Upper lobe of right lung (tissue), 1 donor: ENCODE data around the gene PLN. TPM values are rescaled to one million over a fixed set of nuclear protein-coding genes. Genes with fewer than 3 reads are reported as not detected.

Experiments used
- ATAC-seq: fragments of 200-7000 bp; cut with Tn5 transposase; one replicate; pipeline ENCODE4 v1.9.1; 2020; ENCODE audit warnings: mild to moderate bottlenecking, moderate library complexity
- DNase-seq: peaks from one replicate; pipeline ENCODE4 v3.0.0-alpha.2; 2020
- H3K27ac ChIP-seq: fragments of 200-600 bp; one replicate; pipeline ENCODE4 v1.8.0; 2022
- H3K27me3 ChIP-seq: fragments of 200-600 bp; one replicate; pipeline ENCODE4 v1.8.0; 2022; ENCODE audit warnings: mild to moderate bottlenecking
- H3K36me3 ChIP-seq: fragments of 200-600 bp; one replicate; pipeline ENCODE4 v1.8.0; 2022
- H3K4me1 ChIP-seq: fragments of 200-600 bp; one replicate; pipeline ENCODE4 v1.8.0; 2022
- H3K4me3 ChIP-seq: fragments of 200-600 bp; one replicate; pipeline ENCODE4 v1.8.0; 2022; ENCODE audit warnings: mild to moderate bottlenecking
- H3K9me3 ChIP-seq: fragments of 200-600 bp; one replicate; pipeline ENCODE4 v1.8.0; 2022
- CTCF ChIP-seq: fragments of 200-600 bp; IDR thresholded peaks from one replicate; pipeline ENCODE4 v1.8.0; 2022; ENCODE audit warnings: antibody characterized with exemption
- intact Hi-C: fragments of 100-400 bp; cut with DNase I; formaldehyde crosslinking; loops from one replicate; pipeline ENCODE4 v1.11.0; 2022
- total RNA-seq: library from RNA; stranded (reverse); fragmentation: NEBNext Ultra II Directional; extraction: Animal tissue kit (Norgen Biotek cat#: 25700); gene quantifications from one replicate; pipeline ENCODE4 v1.2.1, GENCODE V29; 2021
- donor health status: DM: no; HTN: yes; CAD: no; lungs with severe emphysema.

The PLN gene
- total RNA-seq, 1 donor from 2014 or later, result 5.8 TPM

DNA sequence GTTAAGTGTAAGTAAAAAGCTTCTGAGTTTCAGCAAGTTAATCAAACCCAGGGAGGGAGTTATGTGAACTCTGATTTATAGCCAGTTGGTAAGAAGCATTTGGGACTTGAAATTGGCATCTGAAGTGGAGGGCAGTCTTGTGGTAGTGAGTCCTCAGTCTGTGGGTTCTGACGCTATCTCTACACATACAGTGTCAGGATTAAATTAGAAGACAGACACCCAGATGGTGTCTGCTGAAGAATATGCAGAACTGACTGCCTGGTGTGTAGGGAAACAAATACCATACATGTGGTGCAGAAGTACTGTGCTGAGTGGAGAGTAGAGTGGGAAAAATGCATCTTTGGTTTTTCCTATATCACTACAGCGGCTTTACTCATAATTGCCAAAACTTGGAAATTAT, 43.5 kb upstream of the PLN start:
- Histone ChIP-seq H3K27me3 (no peaks in the 10 kb centered on the region), H3K9me3 (no peaks in the 10 kb centered on the region), H3K27ac (no peak overlapping the region), H3K36me3 (no peaks in the 10 kb centered on the region), H3K4me1 (no peaks in the 10 kb centered on the region), H3K4me3 (no peak overlapping the region)
- no peak for TF ChIP-seq CTCF
- ATAC-seq (no peak), DNase-seq (no peak)
- intact Hi-C loops, result no loop called here

GRCh38 chr6:118505656-118506055, 42.4 kb upstream of the PLN start:
- ATAC-seq (no peak), DNase-seq (no peak)
- Histone ChIP-seq H3K36me3 (no peaks in the 10 kb centered on the region), H3K9me3 (no peaks in the 10 kb centered on the region), H3K27ac (no peak overlapping the region), H3K27me3 (no peaks in the 10 kb centered on the region), H3K4me1 (no peaks in the 10 kb centered on the region), H3K4me3 (no peak overlapping the region)
- intact Hi-C loops, result no loop called here
- no peak for TF ChIP-seq CTCF

- ATAC-seq (no peak), DNase-seq (no peak)
- H3K27ac ChIP-seq, result no peak overlapping the region
- no peaks in the 10 kb centered on the region for H3K27me3 ChIP-seq
- no peak overlapping the region for H3K4me3 ChIP-seq
- no peaks in the 10 kb centered on the region for H3K36me3 ChIP-seq
- H3K4me1 ChIP-seq, result no peaks in the 10 kb centered on the region
- H3K9me3 ChIP-seq, result no peaks in the 10 kb centered on the region
- TF ChIP-seq CTCF, result no peak
- intact Hi-C loops, result no loop called here
These were observed 41.9 kb upstream of the PLN start for GRCh38 chr6:118506071-118506638.

DNA sequence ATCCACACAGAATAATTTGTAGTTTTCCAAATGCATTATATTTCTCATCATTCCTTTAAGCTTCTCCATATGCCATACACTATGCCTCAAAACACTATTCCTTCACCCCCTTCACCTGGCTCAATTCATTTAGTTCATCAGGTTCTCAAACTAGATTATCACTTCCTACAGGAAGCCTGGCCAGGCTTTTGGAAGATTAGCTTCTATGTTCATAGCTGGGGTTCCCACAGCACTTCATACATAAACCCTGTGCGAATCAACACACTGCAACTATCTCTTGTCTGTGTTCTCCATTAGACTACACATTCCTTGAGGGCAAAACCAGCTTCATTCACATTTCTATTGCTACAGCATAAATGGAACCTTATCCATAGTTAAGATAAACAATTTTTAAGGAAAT, 40.5 kb upstream of the PLN start:
- no peak overlapping the region for H3K27ac ChIP-seq
- H3K27me3 ChIP-seq, result no peaks in the 10 kb centered on the region
- no peak for TF ChIP-seq CTCF
- H3K36me3 ChIP-seq, result no peaks in the 10 kb centered on the region
- H3K4me3 ChIP-seq, result no peak overlapping the region
- no peaks in the 10 kb centered on the region for H3K4me1 ChIP-seq
- intact Hi-C loops, result no loop called here
- DNase-seq (no peak), ATAC-seq (no peak)
- H3K9me3 ChIP-seq, result no peaks in the 10 kb centered on the region

DNA sequence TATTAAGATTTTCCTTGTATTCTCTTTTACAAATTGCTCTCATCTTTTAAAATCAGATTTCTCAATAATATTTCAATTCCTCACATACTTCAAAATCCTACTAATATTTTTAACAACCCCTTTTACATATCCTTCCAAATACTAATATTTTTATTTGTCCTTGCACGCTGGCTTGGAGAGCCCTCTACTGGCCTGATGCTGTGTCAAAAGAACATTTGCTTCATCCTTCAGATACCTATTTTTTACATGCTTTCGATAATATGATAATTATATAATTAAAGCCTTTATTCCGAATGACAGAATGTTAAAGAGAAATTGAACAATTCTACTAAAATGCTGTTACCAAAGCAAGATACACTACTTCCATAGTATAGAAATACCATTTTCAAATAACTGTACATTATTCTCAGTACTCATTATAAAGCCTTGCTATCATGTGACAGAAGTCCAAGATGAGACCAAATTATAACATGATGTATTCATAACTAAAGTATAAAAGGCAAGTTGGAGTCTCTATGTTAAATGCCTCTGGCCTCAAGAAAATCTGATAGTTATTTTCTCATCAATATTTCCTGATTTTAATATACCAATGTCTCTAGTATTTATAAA, 39.0 kb upstream of the PLN start:
- Histone ChIP-seq H3K4me3 (no peak overlapping the region), H3K9me3 (no peaks in the 10 kb centered on the region), H3K27me3 (no peaks in the 10 kb centered on the region), H3K27ac (no peak overlapping the region), H3K36me3 (no peaks in the 10 kb centered on the region), H3K4me1 (no peaks in the 10 kb centered on the region)
- peak; percentile 63 for TF ChIP-seq CTCF
- DNase-seq, result no peak
- ATAC-seq, result no peak
- intact Hi-C loops, result no loop called here
